Prostate gland (tissue), 2 donors: Measurements from ENCODE around the gene RAB5IF. TPM values are rescaled to one million over a fixed set of nuclear protein-coding genes. Genes with fewer than 3 reads are reported as not detected.

Experiments used
- DNase-seq: peaks from one replicate; pipeline ENCODE4 v3.0.0-alpha.2; 2019; ENCODE audit warnings: low spot score
- H3K27ac ChIP-seq, 2 donors: fragments of 200-600 bp; sonication (generic); 2 replicates each; pipeline ENCODE4 v1.5.1; 2017 to 2019
- H3K27me3 ChIP-seq: fragments of 200-600 bp; sonication (generic); replicated peaks from 2 replicates; pipeline ENCODE4 v1.5.1; 2019; ENCODE audit not compliant: insufficient read depth
- H3K36me3 ChIP-seq, 2 donors: fragments of 200-600 bp; sonication (generic); 1 replicate in 1 of 2; 2 replicates in 1 of 2; pipeline versions ENCODE4 v1.5.1 to v1.8.1; 2017 to 2019
- H3K4me1 ChIP-seq: fragments of 200-600 bp; sonication (generic); replicated peaks from 2 replicates; pipeline ENCODE4 v1.5.1; 2019
- H3K4me3 ChIP-seq, 2 donors: fragments of 200-600 bp; sonication (generic); 2 replicates each; pipeline ENCODE4 v1.5.1; 2017 to 2019
- H3K9me3 ChIP-seq: fragments of 200-600 bp; sonication (generic); 2 replicates; pipeline ENCODE4 v1.5.1; 2017
- POLR2A ChIP-seq: fragments of 450-650 bp; IDR thresholded peaks from one replicate; pipeline ENCODE4 v1.6.1; 2016; ENCODE audit warnings: antibody characterized with exemption, mild to moderate bottlenecking
- POLR2AphosphoS5 ChIP-seq: sonication (generic); formaldehyde crosslinking; IDR thresholded peaks from one replicate; pipeline ENCODE4 v1.6.1; 2017; ENCODE audit warnings: antibody characterized with exemption
- WGBS: methylation state at CpG from one replicate; pipeline ENCODE4 v1.1.5; 2018; 5-methylcytosine and 5-hydroxymethylcytosine counted together
- intact Hi-C: fragments of 100-400 bp; cut with DNase I; formaldehyde crosslinking; loops from one replicate; pipeline ENCODE4 v1.14.2; 2022
- total RNA-seq, 2 donors: library from RNA; depleted of rRNA; stranded (reverse); fragments of >200 nt; gene quantifications; one replicate each; pipeline ENCODE4 v1.1.0, GENCODE V29; 2016
- TF ChIP-seq, protein P1 (sequence below), 4 experiments: fragments of 200-600 bp in 2 of 4; fragments of 450-650 bp in 2 of 4; sonication (generic) in 2 of 4; IDR thresholded peaks; 1 replicate in 3 of 4; 2 replicates in 1 of 4; pipeline ENCODE4 v1.5.1; 2016 to 2019; ENCODE audit warnings: antibody characterized with exemption in 4 of 4, mild to moderate bottlenecking in 2 of 4, moderate library complexity in 2 of 4

Gene RAB5IF
- total RNA-seq, 2 donors from 2014 or later = 72.8 to 92.3 TPM

DNA sequence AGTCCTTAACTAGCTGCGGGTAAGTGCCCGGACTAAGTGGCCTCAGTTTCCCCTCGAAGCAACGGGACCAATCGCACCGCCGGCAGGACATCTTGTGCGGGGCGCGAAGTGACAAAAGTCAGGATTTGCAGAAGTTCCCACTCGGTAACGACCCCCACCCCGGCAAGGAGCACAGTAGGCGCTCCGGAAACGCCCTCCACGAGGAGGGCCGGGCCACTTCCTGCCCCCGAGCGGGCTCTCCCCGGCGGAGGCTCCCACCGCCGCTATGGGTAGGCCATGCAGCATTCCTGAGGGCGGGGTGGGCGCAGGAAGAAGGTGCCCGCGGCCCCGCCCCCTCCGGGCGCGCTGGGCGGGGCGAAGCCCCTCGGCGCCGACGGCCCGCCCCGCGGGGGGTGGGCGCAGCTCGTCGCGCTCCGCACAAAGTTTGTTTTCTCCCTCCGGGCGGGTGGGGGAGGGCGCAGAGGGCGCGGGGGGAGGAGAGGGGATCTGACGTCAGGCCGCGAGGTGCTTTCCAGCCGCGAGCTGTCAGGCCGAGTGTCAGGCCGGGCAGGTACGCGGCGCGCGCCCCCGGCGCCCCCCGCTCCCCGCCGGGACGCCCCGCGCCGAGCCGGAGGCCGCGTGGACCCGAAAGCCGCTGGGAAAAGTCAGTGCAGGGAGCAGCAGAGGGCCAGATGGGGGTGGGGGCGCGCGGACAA, 32.3 kb upstream of the RAB5IF start, which contains the start of gene TGIF2:
TSS of gene TGIF2 (plus strand) at position 495 of the 695 bp plus-strand sequence. CDS start 5,178 bp downstream, outside the sequence.
- H3K27ac ChIP-seq = peak within 1 kb of the TSS; percentile 92 to 94
- 10% methylated on average over 43 of the region's 80 CpGs for WGBS
- DNase-seq = peak; percentile 81
- H3K4me3 ChIP-seq = peak within 1 kb of the TSS; percentile 75 to 88
- H3K9me3 ChIP-seq = no peaks in the 10 kb centered on the region
- TF ChIP-seq, protein P1, sequence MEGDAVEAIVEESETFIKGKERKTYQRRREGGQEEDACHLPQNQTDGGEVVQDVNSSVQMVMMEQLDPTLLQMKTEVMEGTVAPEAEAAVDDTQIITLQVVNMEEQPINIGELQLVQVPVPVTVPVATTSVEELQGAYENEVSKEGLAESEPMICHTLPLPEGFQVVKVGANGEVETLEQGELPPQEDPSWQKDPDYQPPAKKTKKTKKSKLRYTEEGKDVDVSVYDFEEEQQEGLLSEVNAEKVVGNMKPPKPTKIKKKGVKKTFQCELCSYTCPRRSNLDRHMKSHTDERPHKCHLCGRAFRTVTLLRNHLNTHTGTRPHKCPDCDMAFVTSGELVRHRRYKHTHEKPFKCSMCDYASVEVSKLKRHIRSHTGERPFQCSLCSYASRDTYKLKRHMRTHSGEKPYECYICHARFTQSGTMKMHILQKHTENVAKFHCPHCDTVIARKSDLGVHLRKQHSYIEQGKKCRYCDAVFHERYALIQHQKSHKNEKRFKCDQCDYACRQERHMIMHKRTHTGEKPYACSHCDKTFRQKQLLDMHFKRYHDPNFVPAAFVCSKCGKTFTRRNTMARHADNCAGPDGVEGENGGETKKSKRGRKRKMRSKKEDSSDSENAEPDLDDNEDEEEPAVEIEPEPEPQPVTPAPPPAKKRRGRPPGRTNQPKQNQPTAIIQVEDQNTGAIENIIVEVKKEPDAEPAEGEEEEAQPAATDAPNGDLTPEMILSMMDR (IDR thresholded peaks at IDR 0.05) = no peak
- TF ChIP-seq POLR2AphosphoS5 (peak; percentile 38), POLR2A (peak; percentile 70)
- intact Hi-C loops = loop anchor here (5.0 to 10.0 kb wide), 2 partner anchors 34 to 292 kb away; partner anchors contain the start of gene RAB5IF
- H3K36me3 ChIP-seq = no peaks in the 10 kb centered on the region
- peaks cover 2% of the 10 kb centered on the region for H3K4me1 ChIP-seq
- no peaks in the 10 kb centered on the region for H3K27me3 ChIP-seq

DNA sequence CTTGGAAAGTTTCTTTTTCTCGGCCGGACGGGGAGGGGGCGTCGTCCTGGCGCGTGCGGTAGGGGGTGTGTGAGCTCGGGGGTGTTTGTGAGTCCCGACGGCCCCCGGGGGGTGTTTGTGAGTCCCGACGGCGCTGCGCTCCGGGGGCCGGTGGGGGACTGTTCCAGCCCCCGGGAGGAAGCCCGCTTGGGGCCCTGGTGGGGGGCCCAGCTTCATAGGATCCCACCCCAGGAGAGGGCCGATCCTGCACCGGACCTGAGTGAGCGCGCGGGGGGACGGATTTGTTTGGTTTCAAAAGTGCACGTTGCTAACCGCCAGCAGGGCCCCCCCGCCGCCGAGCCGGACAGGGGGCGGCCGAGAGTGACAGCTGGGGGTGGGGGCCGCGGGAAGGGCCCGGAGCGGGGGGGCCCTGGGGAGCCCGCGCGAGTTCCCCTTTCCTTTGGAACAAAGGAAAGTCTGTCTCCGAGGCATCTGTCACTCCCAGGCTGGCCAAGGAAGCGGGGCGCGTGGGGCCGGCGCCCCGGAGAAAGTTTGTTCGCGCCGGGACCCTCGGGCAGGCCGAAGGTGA, 31.7 kb upstream of the RAB5IF start:
- Histone ChIP-seq H3K4me1 (peaks cover 2% of the 10 kb centered on the region), H3K27ac (peak overlapping the region; percentile 92 to 94), H3K36me3 (no peaks in the 10 kb centered on the region), H3K4me3 (peak overlapping the region; percentile 75 to 88), H3K9me3 (no peaks in the 10 kb centered on the region), H3K27me3 (no peaks in the 10 kb centered on the region)
- 0% methylated on average over 29 of the region's 53 CpGs for WGBS
- intact Hi-C loops = loop anchor here (5.0 to 10.0 kb wide), 2 partner anchors 33 to 291 kb away; partner anchors contain the start of gene RAB5IF
- TF ChIP-seq POLR2AphosphoS5 = no peak
- no peak for TF ChIP-seq POLR2A
- TF ChIP-seq, protein P1 (IDR thresholded peaks at IDR 0.05) = no peak
- peak; percentile 14 for DNase-seq

DNA sequence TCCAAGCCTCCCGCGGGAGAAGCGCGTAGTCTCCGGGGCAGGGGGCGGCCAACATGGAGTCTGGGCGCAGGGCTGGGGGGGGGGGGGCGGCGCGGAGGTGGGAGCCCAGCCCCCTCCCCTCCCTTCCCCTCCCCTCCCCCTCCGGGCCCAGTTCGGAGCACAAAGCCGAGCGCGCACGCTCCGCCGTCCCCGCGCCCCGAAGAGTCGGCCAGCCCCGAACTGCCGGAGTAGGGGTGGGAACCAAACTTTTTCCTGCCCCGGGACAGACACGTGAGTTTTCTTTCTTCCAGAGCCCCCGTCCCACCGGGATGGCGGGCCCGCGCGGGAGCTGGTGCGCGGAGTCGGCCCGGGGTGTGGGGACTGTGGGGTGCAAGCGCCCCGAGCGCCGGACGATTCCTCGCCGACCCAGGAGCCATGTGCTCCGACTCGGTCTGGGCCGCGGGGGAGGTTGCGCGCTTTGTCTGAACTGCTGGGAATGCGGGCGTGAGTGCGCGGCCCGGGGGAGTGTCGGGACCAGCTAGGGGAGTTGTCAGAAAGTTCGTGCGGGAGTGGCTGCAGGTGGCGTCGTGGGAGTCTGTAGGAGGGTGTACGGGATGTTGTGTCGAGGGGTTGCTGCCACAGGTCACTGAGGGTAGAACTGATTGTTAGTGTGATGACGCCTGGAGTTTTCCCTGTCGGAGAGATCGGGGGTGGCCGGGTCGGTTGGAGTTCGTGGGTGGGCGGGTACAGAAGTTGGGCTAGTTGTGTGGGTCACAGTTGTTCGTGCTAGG, 31.0 kb upstream of the RAB5IF start:
- H3K9me3 ChIP-seq = no peaks in the 10 kb centered on the region
- WGBS = 0% methylated on average over 22 of the region's 69 CpGs
- peak overlapping the region; percentile 92 to 94 for H3K27ac ChIP-seq
- no peaks in the 10 kb centered on the region for H3K36me3 ChIP-seq
- intact Hi-C loops = loop anchor here (5.0 to 10.0 kb wide), 2 partner anchors 33 to 290 kb away; partner anchors contain the start of gene RAB5IF
- H3K4me3 ChIP-seq = peak overlapping the region; percentile 75 to 88
- no peaks in the 10 kb centered on the region for H3K27me3 ChIP-seq
- peak; percentile 20 for DNase-seq
- TF ChIP-seq, protein P1 (IDR thresholded peaks at IDR 0.05) = no peak
- TF ChIP-seq POLR2A (peak; percentile 37), POLR2AphosphoS5 (no peak)
- H3K4me1 ChIP-seq = peaks cover 2% of the 10 kb centered on the region

DNA sequence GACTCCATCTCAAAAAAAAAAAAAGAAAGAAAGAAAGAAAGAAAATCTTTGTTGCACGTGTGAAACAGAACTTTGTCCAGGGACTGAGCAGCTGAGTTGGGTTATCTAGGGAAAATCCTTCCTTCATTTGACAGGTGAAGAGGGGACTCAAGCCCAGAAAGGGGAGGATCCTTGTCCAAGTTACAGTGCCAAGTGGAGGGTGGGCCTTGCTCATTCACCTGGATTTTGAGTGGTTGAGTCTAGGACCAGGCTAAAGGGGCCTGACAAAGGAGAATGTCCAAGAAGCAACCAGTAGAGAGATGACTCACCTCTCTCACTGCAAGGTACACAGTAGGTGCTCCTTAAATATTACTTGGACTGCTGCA, 29.5 kb upstream of the RAB5IF start:
- H3K9me3 ChIP-seq = no peaks in the 10 kb centered on the region
- H3K4me1 ChIP-seq = peaks cover 2% of the 10 kb centered on the region
- H3K4me3 ChIP-seq = no peak overlapping the region
- DNase-seq = no peak
- no peak overlapping the region for H3K27ac ChIP-seq
- WGBS = 46% methylated on average over 1 of the region's 1 CpG
- no peaks in the 10 kb centered on the region for H3K27me3 ChIP-seq
- H3K36me3 ChIP-seq = no peaks in the 10 kb centered on the region
- intact Hi-C loops = loop anchor here (10.0 kb wide), 1 partner anchor 289 kb away; a partner anchor contains a TSS
- no peak for TF ChIP-seq POLR2A
- TF ChIP-seq, protein P1 (IDR thresholded peaks at IDR 0.05) = no peak
- no peak for TF ChIP-seq POLR2AphosphoS5
